Fibroblast of upper back skin (primary cell): ENCODE measurements around the gene CREB3L1.

Source experiments
- DNase-seq: peaks from one replicate; pipeline ENCODE4 v3.0.0-alpha.2; 2013

The CREB3L1 gene

DNA sequence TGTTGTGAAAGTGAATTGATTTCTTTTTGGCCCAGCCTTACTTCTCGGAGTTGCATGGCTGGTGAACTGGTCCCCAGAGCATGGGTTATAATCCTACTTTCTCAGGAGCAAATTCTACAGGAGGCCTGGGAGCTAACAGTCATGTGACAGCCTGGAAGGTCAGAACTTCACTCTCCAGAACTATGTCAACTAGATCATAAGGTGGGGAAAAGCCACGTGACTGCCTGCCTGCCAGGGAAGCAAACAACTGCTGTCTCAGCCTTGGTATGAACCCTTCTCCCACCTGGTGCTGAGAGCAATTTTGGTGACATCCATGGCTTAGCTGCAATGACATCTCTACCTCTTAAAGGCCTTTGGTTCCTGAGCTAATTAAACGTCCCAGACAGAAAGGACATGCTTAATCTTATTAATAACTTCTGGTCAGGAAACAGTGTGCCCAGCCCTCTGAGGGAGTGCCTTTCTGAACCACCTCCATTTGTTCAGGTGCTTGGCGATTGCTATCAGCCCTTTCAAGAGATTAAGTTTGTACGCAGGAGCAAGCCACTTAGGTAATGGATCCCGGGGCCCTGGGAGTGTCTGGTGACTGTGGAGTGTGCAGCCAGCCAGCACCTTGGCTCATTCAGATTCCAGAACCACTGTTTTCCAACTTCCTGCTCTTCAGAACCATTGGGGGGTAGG is 1.4 kb upstream of the CREB3L1 start:
- no peak for DNase-seq

DNA sequence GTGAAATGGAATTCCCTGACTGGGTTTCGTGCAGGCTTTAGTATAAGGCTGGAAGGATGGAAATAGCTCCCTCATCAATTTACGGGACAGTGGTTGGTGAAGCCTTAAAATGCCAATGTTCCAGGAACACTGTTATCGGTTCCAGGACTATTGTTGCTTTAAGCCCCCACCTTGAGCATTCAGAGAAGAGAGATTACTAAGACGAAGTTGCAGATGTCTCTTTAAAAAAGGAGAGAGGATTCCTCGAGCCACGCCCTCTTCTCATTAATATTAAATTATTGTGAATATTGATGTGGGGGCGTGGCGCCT is 195 bp upstream of the CREB3L1 start:
- peak; percentile 75 for DNase-seq

DNA sequence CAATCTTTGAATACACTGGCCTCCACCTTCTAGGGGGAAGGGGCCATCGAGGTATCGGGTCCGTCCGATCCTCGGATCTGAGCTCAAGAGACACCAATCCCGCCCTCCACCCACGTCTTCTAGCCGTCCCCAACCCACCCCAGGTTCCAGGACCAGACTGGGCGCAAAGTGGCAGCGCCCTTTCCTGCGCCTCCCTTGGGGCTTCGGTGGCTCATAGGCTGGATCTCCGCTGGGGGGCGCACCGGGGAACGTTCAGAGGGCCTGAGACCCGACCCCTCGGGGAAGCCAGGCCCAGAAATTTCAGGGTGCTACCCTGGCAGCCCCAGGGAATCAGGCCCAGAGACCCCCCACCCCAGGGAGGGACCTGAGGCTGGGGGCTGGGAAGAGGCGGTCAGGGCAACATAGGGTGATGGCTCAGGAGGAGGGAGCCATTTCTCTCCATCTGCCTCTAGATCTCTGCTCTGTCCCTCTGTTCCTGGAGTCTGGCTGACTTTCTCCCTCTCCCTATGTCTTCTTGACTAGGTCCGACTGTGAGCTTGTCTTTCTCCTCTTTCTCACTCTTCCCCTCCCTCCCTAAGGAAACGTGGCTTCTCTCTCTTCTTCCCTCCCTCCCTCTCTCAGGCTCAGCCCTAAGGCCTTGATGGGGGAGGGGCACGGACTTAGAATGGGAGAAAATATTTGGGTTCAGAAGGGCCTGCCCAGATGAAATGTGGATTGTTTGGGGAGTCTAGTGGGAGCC is 1.1 kb downstream of the CREB3L1 start:
- peak; percentile 61 for DNase-seq

DNA sequence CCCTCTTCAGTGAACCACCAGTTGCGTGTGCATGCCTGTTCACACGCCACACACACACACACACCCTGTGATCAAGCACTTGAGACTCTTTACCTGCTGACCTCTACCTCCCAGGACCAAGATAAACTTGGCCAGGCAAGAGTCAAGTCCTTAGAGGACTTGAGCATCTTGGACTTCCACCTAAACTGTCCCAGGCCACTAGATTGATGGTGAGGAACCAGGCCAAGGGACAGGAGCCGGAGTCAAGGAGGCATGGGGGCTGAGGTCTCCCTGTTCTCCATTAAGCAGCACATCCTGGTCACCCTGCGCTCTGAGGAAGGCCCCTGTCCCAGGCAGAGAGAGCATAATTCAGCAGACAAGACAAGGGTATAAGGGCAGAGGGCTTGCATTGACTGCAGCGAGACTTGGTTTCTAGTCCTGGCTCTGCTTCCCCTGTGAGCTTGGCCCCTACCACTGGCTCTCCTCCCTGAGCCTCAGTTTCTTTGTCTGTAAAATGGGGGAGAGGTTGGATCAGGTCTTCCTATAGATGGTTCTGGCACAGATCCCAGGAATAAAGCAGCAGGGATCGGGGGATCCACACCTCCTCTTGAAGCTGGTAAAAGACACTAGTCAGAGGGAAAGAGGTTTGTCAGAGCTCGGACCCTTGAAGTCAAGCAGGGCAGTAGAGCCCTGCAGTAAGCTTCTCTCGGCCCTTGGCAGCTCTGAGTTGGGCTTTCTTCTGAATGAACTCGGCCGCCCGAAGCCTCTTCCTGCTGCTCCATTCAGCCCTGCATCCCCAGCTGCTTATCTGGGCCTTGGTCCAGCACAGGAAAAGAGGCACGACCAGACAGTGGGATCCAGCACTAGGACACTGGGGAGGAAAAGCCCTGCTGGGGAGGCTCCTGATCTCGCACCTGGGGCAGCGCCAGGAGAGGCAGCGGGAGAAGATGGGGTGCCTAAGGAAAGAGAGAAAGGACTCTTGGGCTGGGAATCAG is 2.0 kb downstream of the CREB3L1 start:
- peak; percentile 82 for DNase-seq

DNA sequence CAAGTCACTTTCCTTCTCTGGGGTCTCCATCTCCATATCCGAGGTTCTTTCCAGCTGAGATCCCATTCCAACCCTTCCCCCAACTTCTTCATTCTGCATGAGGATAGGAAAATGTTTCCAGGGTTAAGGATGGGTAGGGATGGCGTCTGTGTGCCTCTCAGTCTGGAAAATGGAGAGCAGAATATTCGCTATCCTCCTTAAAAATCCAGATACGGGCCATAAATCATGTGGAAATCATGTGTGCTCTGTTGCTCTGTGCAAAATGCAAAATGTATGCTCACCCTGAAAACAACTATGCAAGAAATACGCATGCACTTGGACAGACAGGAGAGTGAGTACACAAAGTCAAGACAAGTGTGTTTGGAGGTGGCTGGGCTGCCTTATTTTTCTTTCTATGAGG is 3.2 kb downstream of the CREB3L1 start:
- DNase-seq: no peak

DNA sequence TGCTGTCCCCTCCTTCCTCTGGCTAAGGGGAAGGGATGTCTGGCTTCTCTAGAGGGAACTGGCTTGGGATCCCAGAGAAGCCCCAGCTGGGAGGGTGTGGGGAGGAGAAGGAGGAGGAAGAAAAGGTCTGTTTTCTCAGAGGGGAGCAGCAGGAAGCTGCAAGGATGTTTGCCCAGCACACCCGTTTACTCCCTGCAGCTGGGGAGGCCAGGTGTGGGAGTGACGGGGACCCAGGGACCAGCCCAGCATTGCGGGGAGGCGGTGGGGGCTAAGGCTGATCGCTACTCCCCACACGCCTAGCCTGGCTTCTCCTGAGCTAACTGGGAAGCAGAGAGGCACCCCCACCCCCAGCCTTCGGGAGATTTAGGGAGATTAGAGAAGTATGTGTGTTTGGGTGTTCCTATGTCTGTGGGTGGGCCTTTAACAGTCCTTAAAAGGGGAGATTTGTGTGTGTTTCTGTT is 3.9 kb downstream of the CREB3L1 start:
- DNase-seq: peak; percentile 85

DNA sequence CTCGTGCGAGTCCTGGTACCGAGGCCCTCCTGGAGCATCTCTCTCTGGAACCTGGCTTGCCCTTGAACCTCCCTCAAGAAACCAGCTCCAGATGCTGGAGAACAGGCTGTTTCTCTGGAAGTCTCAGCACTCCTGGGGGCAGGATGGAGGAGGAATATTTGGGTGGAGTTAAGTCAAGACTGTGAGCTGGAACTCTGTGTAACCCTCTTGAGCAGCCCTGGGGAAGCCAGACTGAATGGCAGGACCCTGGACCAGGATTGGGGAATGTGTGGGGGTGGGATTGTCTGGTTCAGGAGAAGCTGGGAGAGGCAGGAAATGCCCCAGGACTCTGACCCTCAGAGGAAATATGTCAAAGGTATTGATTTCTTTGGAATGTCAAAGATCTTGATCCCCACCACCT is 7.7 kb downstream of the CREB3L1 start:
- DNase-seq: peak; percentile 53

DNA sequence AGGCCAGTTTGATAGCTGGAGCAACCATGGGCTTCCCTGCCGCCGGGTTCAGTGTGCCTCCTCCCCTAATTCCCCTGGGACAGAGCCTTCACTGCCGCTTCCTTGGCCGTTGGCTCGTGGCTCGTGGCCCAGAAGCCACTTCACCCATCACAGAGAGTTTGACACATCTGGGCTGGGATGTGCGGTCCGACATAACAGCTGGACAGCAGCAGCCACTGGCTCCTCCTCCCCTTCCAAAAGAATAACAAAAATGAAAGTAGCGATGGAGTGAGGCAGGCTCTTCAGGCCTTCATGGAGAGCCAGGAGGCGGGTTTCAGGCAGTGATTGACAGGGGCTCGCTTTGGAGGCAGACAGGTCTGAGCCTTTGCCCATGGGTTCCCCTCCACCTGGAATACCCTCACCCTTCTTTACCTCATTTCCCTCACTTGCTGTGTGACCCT is 8.2 kb downstream of the CREB3L1 start:
- DNase-seq: peak; percentile 62

DNA sequence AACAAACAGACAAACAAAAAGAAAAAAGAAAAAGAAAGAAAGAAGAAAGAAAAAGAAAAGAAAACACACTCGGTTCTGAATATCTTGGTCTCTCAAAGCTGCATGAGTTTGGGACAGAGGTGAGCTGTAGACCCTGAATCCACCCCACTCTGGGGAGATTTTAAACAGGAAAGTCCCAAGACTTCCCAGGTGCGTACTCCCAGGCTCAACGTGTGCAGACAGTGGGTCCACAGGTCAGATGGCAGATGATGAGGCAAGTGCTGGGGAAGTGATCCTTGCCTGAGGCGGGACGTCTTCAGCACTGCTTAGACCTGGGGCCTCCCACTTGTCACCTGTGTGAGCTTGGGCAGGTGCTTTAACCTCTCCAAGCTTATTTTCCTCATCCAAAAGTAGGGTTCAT is 9.3 kb downstream of the CREB3L1 start:
- no peak for DNase-seq

DNA sequence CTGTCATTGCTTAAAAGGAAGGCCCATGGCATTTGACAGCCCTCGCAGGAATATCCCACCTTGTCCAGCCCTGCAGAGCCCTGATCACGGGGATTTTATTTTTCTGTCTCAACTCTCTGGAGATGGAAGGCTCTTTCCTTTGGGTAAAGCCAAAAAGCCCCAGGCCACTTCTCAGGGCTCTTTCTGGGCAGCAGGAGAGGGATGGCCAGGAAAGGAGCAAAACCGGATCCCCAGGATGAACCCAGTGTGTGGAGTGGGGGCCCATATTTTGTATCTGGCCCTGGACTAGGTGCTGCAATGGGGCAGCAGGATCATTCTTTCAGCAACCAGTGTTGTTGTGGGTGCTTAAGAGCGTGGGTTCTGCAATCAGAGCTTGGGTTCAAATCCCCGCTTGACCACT is 11.0 kb downstream of the CREB3L1 start:
- no peak for DNase-seq

DNA sequence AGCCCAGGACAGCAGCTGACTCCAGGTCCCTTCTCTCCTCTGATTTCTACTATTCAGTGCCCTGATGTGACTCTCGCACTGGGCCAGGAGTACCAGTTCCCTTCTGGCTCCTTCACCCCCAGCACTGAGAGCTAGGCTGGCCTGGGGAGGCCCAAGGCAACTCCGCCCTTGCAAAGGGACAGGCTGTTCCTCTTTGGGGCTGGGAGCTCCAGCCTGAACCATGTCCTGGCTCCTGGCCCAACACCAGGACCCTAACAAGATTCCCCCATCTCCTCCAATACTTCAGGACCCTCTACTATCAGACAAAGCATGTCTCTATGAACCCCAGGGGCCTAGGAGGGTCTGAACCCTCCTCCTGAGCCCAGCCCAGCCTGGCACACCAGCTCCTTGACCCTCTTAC is 12.5 kb downstream of the CREB3L1 start:
- no peak for DNase-seq

DNA sequence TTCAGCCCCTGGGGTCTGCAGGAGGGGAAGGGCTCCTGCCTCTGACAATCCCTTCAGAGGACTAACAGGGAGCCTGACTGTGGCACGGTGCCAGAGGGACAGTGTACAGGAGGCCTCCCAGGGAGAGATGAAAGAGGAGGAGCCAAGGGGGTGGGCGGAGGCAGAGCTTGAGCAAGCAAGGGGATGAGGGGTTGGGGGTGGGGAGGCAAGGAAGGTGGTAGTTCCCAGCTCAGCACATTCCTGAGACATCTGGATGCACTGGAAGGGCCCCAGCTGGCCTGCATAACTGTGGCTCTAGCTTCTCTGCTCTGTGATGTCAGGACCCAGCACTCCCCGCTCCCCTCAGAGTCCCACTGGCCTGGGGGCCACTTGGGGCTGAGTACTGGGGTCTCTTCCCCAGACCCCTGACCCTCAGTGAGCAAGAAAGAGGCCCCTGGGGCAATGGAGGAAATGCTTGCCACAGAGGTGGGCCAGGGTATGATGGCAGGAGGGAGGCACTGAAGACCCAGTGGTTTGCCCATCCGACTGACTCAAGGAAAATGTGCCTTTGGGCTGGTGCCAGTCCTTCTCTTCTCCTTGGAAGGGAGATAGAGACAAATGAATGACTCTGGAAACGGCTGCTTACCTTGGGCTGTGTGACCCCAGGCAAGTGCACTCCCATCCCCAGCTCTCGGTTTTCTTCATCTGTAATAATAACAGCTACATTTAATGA is 13.3 kb downstream of the CREB3L1 start:
- DNase-seq: peak; percentile 100

DNA sequence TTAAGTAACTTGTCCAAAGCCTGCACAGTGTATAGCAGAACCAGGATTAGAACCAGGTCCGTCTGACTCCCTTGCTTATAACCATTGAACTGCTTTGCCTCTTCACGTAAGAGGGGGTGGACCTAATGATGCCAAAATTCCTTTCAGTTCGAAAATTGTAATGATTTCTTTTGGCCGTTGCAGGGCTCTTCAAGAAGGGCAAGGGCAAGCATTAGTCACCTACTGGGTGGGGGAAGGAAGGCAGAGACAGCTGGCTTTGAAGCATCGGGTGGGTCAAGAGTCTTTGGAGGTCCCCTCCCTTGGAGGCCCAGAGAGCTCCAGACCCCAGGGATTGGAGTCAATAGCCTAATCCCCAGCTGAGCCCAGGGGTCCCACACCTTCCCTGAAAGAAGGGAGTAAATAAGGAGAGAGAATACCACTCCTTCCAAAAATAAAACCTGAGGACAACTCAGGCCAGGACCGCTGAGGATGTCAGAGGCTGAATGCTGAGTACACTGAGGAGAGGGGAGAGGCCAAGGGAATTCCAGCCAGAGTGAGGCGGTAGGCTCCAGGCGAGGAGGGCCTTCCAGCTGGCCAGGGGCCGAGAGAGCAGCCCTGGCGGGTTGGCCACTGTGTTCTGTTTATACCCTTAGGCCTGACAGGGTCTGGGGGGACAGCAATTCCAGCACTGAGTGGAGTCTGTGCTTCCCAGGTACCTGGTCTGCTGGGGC is 14.1 kb downstream of the CREB3L1 start:
- peak; percentile 85 for DNase-seq

DNA sequence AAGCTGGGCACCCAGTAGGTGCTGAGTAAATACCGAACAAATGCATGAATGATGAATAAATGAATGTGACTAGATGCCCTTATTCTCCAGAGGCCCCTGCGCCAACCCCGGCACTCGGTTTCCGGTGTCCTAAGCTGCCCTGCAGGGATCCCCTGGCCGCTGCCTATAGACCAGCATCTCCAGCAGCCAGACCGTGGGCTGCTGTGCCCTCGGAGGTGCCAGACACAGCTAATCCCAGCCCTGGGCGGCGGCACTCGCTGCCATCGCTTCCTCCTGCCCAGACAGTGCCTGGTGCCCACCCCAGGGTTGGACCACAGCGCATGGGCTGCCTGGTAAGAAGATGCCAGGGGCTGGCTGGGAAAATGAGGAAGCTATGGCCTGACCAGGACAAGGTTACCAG is 15.6 kb downstream of the CREB3L1 start:
- no peak for DNase-seq

DNA sequence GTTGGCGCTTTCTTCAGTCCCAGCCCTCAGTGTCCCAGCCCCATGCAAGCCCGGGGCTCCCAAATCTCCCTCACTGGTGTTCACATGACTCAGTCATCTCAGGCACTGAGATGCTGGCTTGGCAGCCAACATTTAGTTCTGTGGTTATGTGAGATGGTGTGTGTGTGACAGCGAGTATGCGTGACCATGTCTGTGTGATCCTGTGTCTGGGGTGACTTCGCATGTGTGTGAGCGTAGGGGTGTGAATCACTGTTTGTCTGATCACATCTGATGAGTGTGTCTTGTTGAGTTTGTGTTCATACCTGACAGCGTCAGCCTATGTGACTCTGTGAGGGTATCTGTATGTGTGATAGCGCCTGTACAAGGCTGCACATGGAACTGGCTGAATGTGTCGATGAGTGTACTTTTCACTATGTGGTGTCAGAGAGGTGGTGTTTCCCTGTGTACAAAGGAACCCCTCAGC is 16.2 kb downstream of the CREB3L1 start:
- DNase-seq: peak; percentile 96

DNA sequence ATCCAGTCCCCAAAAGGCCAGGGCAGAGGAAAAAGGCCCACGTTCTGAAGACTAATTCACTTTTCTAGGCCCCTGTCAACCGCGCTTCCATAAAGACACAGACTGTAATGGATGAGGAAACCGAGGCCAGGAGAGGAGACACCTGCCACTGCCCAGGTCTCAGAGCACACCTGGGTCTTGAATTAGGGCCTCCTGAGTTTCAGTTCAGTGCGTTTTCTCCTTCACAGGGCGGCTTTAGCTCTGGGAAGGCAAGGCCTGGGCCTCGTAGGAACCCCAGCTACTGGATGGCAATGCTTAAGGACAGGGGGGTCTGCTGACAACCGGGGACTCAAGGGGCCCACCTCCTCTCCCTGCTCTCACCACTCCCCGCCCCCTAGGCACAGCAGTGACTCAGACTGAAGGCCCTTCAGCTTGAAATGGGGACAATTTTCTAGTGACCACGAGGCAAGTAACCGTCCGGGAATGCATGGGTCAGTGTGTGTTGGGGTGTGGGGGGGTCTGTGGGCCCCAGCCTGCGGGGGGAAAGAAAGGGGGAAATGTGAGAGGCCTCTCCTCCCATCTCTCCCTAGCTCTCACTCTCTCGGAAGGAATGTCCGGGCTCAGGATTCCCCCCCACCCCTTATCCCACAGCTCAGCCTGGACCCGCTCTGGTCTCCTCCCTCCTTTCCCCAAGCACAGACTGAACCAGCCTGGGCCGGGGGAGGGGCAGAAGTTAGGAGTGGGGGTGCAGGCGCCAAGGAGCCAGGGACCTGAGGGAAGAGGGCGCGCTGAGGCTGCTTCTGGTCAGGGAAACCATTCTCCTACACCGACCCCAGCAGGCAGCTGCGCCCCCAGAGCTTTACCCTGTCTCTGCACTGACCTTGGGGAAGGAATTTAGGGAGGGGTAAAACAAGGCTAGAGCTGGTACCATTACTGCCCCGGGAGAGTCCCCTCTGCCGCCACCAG is 17.2 kb downstream of the CREB3L1 start:
- DNase-seq: peak; percentile 99

DNA sequence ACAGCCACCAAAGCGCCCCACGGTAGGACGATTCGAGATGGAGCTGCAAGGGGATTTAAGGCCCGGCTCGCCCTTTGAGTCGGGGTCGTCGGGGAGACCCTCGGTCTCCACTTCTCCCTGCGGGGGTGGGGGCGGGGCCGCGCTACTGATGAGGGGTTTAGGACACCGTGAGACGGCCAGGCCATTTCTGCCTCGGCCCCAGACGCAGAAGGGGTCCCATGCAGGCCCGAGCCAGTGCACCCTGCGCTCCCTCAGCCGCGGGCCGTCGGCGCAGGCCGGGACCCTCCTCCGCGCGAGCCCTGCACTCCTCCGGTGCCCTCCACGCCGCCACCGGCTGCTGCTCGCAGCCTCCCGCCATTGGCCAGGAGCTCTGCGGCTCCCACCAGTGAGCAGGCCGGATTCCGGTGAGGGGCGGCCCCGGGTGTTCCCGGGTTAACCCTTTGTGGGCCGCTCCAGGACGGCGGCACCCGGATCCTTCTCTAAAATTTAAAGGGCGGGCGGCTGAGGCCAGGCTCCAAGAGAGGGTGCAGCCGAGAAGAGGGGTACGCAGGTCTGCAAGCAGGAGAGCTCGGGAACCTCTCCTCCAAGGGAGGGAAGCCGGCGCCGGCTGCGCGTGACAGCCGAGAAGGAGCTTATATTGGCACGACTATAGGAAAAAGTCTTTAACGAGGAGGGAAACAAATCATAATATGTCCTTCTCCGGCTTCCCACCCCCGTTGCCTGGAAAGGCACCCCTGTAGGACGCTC is 18.0 kb downstream of the CREB3L1 start:
- DNase-seq: peak; percentile 83

DNA sequence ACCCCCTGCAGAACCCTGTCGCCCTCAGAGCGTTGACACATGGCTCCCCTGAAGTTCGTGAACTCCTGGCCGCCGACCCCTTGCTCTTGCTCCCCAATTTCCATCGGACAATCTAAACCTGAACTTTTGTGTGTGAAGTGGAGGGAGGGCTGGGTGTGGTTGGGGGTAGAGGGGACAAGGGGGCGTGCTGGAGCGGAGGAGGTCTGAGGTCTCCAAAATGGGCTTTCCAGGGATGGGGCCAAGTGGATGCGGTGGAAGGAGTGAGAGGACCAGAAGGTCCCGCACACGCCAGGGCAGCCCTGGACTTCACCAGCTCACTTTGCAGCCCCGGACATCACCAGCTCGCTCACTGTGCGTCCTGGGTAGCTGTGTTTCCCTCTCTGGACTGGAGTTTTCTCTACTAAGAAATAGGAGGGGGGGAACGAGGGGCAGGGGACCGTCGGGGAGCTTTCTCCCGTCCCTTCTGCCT is 18.6 kb downstream of the CREB3L1 start:
- DNase-seq: no peak

DNA sequence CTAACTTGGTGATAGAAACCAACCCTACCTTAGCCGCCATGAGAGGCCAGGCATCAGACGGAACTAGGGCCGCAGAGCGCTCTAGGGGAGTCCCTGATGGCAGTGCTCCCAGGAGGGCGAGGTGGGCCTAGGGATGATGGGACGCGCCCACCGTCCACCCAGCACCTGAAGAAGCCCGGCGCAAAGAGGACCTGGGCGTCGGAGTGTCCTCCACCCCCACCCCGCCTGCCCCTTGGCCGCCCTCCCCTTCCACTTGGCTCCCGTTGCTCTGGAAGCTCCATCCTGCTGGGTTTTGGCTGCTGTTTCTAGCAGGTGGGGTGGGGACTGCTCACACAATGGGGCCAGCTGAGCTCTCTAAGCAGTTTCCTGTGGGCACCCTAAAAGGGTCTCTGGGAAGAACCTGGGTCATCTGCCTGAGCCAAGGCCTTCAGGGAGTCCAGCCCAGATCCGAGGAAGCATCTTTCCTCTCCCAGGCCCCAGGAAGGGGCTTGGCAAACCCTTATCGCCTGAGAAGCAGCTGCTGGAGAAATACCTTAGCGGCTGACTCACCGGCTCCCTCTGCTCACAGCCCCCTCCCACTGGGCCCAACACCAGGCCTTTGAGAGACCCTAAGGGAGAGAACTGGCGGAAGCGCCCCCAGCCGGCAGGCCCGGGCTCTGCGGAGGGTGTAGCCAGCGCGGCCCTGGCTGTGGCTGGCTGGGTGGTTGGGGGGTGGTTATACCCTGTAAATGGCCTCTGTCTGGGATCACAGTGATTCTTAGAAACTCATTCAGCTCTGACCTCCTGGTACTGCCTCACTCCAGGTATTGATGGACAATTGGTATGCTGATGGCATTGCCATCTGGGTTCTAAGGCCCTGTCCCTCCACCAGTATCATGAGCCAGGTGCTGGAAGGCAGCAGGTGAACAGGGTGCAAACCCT is 19.3 kb downstream of the CREB3L1 start:
- DNase-seq: peak; percentile 98
